Heart right ventricle (tissue), 16 donors: ENCODE measurements around the gene ZFAND6. TPM values are rescaled to one million over a fixed set of nuclear protein-coding genes. Genes with fewer than 3 reads are reported as not detected.

Experiments
- ATAC-seq, 8 donors: fragments of 200-7000 bp; cut with Tn5 transposase; one replicate each; pipeline ENCODE4 v1.9.1; 2020; ENCODE audit warnings: mild to moderate bottlenecking in 8 of 8, moderate library complexity in 8 of 8, moderate number of reproducible peaks in 1 of 8
- DNase-seq, 2 donors: peaks; one replicate each; pipeline ENCODE4 v3.0.0-alpha.2; 2020
- H3K27ac ChIP-seq, 10 donors: fragments of 200-600 bp; sonication (generic) in 2 of 10; one replicate each; pipeline versions ENCODE4 v1.5.0 to v1.8.0; 2020 to 2022; ENCODE audit warnings: mild to moderate bottlenecking in 3 of 10
- H3K27me3 ChIP-seq, 7 donors: fragments of 200-600 bp; one replicate each; pipeline ENCODE4 v1.8.0; 2021 to 2022; ENCODE audit warnings: mild to moderate bottlenecking in 2 of 7
- H3K36me3 ChIP-seq, 9 donors: fragments of 200-600 bp; sonication (generic) in 1 of 9; one replicate each; pipeline versions ENCODE4 v1.5.0 to v1.8.0; 2020 to 2022; ENCODE audit warnings: mild to moderate bottlenecking in 2 of 9
- H3K4me1 ChIP-seq, 9 donors: fragments of 200-600 bp; sonication (generic) in 1 of 9; one replicate each; pipeline versions ENCODE4 v1.5.0 to v1.8.0; 2020 to 2022; ENCODE audit warnings: mild to moderate bottlenecking in 4 of 9
- H3K4me3 ChIP-seq, 10 donors: fragments of 200-600 bp; sonication (generic) in 2 of 10; one replicate each; pipeline versions ENCODE4 v1.5.0 to v1.8.0; 2020 to 2022; ENCODE audit warnings: mild to moderate bottlenecking in 7 of 10, moderate library complexity in 2 of 10
- H3K9me3 ChIP-seq, 11 donors: fragments of 200-600 bp in 10 of 11; sonication (generic) in 2 of 11; one replicate each; pipeline versions ENCODE4 v1.5.0 to v1.8.0; 2013 to 2022; ENCODE audit warnings: mild to moderate bottlenecking in 2 of 11, control low read depth in 1 of 11, moderate library complexity in 1 of 11
- WGBS, 2 donors: extraction: QIAGEN DNeasy Blood & Tissue Kit; methylation state at CpG; one replicate each; pipeline ENCODE4 v1.1.7; 2013; ENCODE audit warnings: inconsistent platforms in 1 of 2; 5-methylcytosine and 5-hydroxymethylcytosine counted together
- intact Hi-C, 10 donors: fragments of 100-400 bp; cut with DNase I; formaldehyde crosslinking; loops; one replicate each; pipeline versions ENCODE4 v1.11.1 to v1.14.2; 2022
- polyA plus RNA-seq, 2 donors: library from polyadenylated mRNA; stranded (reverse); fragments of 200-250 nt; gene quantifications; one replicate each; pipeline ENCODE4 v1.2.3, GENCODE V29; 2013
- total RNA-seq, 10 donors: library from RNA; stranded (reverse); fragmentation: NEBNext Ultra II Directional in 3 of 10; extraction: Animal tissue kit (Norgen Biotek cat#: 25700) in 3 of 10; gene quantifications; one replicate each; pipeline versions ENCODE4 v1.2.1 to v1.2.4, GENCODE V29; 2021 to 2023
- TF ChIP-seq, protein P1 (sequence below), 9 donors: fragments of 200-600 bp; sonication (generic) in 2 of 9; IDR thresholded peaks; one replicate each; pipeline versions ENCODE4 v1.5.0 to v1.8.0; 2021 to 2022; ENCODE audit warnings: antibody characterized with exemption in 9 of 9, mild to moderate bottlenecking in 5 of 9, moderate library complexity in 1 of 9
- donor health status: Arrhythmogenic right ventricular cardiomyopathy.
- donor health status: ischemic (EF 13 %, LVEDD 7.1; RV severe dilation, severe dysfunction).
- donor health status: healthy with polysubstance abuse.
- donor health status: DM: no; HTN: yes; CAD: no.
- donor health status: DM: no; HTN: no; CAD: no.
- donor health status: ischemic (EF 25% LVEDD 6.9; RV normal size, moderate dysfunction).
- donor health status: ischemic (EF 25% LVEDD 5.7; RV mildly dilated, moderate dysfunction).
- donor health status: healthy.
- donor health status: DM: yes; HTN: yes; CAD: no.
- donor health status: Ischemic cardiomyopathy.
- donor health status: ischemic (EF 35%, LVEDD 5.7; RV mildly dilated, moderate dysfunction).
- donor health status: nonischemic (EF 11% LVEDD 7.7; RV severe dilation, severe dysfunction).
- donor health status: DM: yes; HTN: yes; CAD: no.
- donor health status: PGD.
- donor health status: ischemic (EF 29% LVEDD 5.4; RV normal size, mild dysfunction).
- donor health status: nonischemic (EF 23%, LVEDD 6.1; RV moderate dilation, normal function).

Gene ZFAND6
- total and polyA plus RNA-seq, 12 donors, result 34.5 to 89.5 (median 72.7) TPM

DNA sequence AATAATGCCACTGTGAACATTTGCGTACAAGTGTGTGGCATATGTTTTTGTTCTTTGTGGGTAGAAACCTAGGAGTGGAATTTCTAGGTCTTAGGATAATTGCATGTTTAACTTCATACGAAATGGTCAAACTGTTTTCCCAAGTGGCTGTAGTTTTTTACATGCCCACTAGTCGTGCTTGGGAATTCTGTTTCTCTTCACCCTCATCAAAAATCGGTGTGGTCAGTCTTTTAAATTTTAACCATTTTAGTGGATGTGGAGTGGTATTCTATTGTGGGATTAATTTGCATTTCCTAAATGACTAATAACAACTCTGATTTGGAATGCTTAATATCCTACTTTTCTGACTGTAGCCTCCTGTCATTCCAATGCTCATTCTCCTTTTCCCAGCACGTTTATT is 27.6 kb downstream of the ZFAND6 start:
- Histone ChIP-seq H3K4me3 (no peak overlapping the region), H3K9me3 (no peaks in the 10 kb centered on the region), H3K27ac (no peak overlapping the region), H3K4me1 (peaks cover 0 to 12% (median 4%) of the 10 kb centered on the region in 9 donors), H3K36me3 (no peaks in the 10 kb centered on the region), H3K27me3 (no peaks in the 10 kb centered on the region)
- ATAC-seq, result no peak
- intact Hi-C loops, result no loop called here
- TF ChIP-seq, protein P1, sequence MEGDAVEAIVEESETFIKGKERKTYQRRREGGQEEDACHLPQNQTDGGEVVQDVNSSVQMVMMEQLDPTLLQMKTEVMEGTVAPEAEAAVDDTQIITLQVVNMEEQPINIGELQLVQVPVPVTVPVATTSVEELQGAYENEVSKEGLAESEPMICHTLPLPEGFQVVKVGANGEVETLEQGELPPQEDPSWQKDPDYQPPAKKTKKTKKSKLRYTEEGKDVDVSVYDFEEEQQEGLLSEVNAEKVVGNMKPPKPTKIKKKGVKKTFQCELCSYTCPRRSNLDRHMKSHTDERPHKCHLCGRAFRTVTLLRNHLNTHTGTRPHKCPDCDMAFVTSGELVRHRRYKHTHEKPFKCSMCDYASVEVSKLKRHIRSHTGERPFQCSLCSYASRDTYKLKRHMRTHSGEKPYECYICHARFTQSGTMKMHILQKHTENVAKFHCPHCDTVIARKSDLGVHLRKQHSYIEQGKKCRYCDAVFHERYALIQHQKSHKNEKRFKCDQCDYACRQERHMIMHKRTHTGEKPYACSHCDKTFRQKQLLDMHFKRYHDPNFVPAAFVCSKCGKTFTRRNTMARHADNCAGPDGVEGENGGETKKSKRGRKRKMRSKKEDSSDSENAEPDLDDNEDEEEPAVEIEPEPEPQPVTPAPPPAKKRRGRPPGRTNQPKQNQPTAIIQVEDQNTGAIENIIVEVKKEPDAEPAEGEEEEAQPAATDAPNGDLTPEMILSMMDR (IDR thresholded peaks at IDR 0.05), result no peak
- DNase-seq, result no peak
- WGBS, 2 donors, result 51 to 57% methylated on average over 5 of the region's 5 CpGs

DNA sequence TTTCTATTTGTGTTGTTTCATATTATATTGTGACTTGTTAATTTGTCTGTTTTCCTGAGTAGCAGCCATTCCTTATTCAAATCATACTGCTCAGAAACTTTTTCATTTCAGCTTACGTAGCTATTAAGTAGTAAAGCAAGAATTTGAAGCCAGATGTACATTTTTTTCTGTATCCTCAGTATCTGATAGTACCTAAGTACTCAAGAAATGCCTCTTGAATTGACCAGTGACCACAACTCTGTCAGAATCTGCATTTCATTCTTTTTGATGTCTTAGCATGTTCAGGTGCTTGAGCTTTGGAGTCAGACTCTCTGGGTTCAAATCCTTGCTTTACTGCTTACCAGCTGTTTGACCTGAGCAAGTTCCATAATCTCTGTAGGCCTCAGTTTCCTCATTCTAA is 30.6 kb downstream of the ZFAND6 start:
- no peak overlapping the region for H3K4me3 ChIP-seq
- WGBS, 2 donors, result 95 to 99% methylated on average over 1 of the region's 1 CpG
- H3K4me1 ChIP-seq, result peaks cover 0 to 29% (median 15%) of the 10 kb centered on the region in 9 donors
- DNase-seq, result no peak
- H3K27ac ChIP-seq, result no peak overlapping the region
- ATAC-seq, result no peak
- H3K27me3 ChIP-seq, result no peaks in the 10 kb centered on the region
- intact Hi-C loops, result no loop called here
- TF ChIP-seq, protein P1 (IDR thresholded peaks at IDR 0.05), result no peak
- no peaks in the 10 kb centered on the region for H3K36me3 ChIP-seq
- no peaks in the 10 kb centered on the region for H3K9me3 ChIP-seq

DNA sequence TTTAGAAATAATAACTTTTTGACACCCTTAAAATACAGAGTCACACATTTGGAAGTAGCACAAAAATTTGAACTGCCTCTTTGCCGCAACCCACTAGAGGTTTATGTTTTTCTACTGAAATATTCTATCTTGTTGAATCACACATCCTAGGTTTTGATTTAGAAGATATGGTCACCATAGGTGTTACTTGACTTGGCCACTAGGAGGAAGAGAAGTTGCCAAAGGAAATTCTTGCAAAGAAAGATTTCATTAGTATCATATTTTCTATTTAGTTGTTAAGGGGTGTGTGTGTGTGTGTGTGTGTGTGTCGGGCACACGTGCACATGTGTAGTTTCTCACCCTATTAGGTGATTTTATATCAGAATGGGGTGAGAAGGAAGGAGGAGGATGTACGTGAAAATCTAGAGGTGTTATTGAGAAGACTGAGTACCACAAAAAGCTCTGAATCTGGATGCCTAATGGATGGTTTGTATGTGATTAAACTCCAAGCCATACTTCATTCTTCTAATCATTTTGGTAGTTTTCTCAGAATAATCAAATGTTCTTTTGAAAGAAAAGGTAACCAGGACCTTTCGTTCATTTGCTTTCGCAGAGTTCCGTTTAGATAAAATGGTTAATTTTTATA is 31.5 kb downstream of the ZFAND6 start:
- intact Hi-C loops, result no loop called here
- Histone ChIP-seq H3K4me1 (peaks cover 0 to 38% (median 22%) of the 10 kb centered on the region in 9 donors), H3K9me3 (no peaks in the 10 kb centered on the region), H3K27me3 (no peaks in the 10 kb centered on the region), H3K27ac (no peak overlapping the region), H3K4me3 (no peak overlapping the region), H3K36me3 (no peaks in the 10 kb centered on the region)
- DNase-seq (no peak), ATAC-seq (no peak)
- 92 to 94% methylated on average over 7 of the region's 7 CpGs for WGBS, 2 donors
- TF ChIP-seq, protein P1 (IDR thresholded peaks at IDR 0.05), result peak in 2 of 9 donors; percentile 8 to 28

DNA sequence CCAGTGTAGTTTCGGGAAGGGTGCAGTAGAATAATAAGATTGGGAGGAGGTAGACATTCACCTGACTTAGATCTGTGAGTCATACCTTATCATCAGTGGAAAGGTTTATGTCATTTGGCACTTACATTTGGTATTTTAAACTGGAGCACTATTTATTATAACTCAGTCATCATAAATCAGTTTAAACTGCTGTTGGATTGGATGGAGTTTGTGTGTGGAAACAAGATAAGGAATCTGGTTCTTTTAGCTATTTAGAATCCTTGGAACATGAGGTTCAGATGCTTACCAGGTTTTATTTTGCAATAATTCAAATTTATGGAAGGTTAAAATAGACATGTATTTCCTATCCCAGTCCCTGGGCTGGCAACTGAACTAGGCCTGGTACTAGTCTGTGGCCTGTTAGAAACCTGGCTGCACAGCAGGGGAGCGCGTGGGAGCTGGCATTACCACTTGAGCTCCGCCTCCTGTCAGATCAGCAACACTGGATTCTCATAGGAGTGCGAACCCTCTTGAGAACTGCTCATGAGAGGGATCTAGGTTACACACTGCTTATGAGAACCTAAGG is 34.5 kb downstream of the ZFAND6 start:
- Histone ChIP-seq H3K27me3 (no peaks in the 10 kb centered on the region), H3K4me1 (peaks cover 0 to 45% (median 23%) of the 10 kb centered on the region in 9 donors), H3K4me3 (no peak overlapping the region), H3K27ac (peak overlapping the region in 1 of 10 donors; percentile 33), H3K9me3 (no peaks in the 10 kb centered on the region), H3K36me3 (no peaks in the 10 kb centered on the region)
- WGBS, 2 donors, result 58 to 62% methylated on average over 5 of the region's 5 CpGs
- ATAC-seq (peak; percentile 42 to 94 (median 86)), DNase-seq (peak; percentile 29 to 38)
- TF ChIP-seq, protein P1 (IDR thresholded peaks at IDR 0.05), result no peak
- intact Hi-C loops, result no loop called here
